GM12878 (cell line): ENCODE data around the gene NMRK2.

Experiments used
- CTCF ChIP-seq, 3 experiments: IDR thresholded peaks in 2 of 3; conservative IDR thresholded peaks in 1 of 3; 2 replicates each; pipeline ENCODE4 v1.5.1; 2011; ENCODE audit warnings: low read depth in 3 of 3, low read length in 3 of 3, mild to moderate bottlenecking in 3 of 3, control low read depth in 2 of 3, moderate library complexity in 2 of 3, inconsistent platforms in 1 of 3, mixed read lengths in 1 of 3; ENCODE audit not compliant: control insufficient read depth in 2 of 3, insufficient read depth in 1 of 3; ENCODE audit errors: extremely low read depth in 1 of 3
- FOXM1 ChIP-seq: IDR thresholded peaks from 2 replicates; pipeline ENCODE4 v1.6.1; 2012; ENCODE audit warnings: low read depth, mild to moderate bottlenecking, inconsistent platforms, low read length, moderate library complexity
- NBN ChIP-seq: fragments of 450-650 bp; IDR thresholded peaks from 2 replicates; pipeline ENCODE4 v1.6.1; 2016
- NR2C2 ChIP-seq: IDR thresholded peaks from 2 replicates; pipeline ENCODE4 v1.6.1; 2011; ENCODE audit warnings: borderline replicate concordance, low read depth; ENCODE audit not compliant: control insufficient read depth, insufficient read length
- POLR2AphosphoS5 ChIP-seq: IDR thresholded peaks from 2 replicates; pipeline ENCODE4 v1.6.1; 2011; ENCODE audit warnings: mild to moderate bottlenecking, low read length, inconsistent platforms
- RAD21 ChIP-seq: IDR thresholded peaks from 2 replicates; pipeline ENCODE4 v1.6.1; 2011; ENCODE audit warnings: mild to moderate bottlenecking, low read depth, low read length, moderate library complexity; ENCODE audit not compliant: insufficient read depth
- SKIL ChIP-seq: fragments of 450-650 bp; IDR thresholded peaks from 2 replicates; pipeline ENCODE4 v1.6.1; 2017; ENCODE audit warnings: mild to moderate bottlenecking, low read depth, inconsistent platforms; ENCODE audit not compliant: poor library complexity, severe bottlenecking
- SP1 ChIP-seq: IDR thresholded peaks from one replicate; pipeline ENCODE4 v1.6.1; 2011; ENCODE audit warnings: low read depth, low read length
- SREBF1 ChIP-seq: IDR thresholded peaks from 2 replicates; pipeline ENCODE4 v1.6.1; 2012; ENCODE audit warnings: mild to moderate bottlenecking, low read length
- SREBF2 ChIP-seq: IDR thresholded peaks from 2 replicates; pipeline ENCODE4 v1.6.1; 2012; ENCODE audit warnings: mild to moderate bottlenecking, low read length
- ZBTB33 ChIP-seq: fragments of 450-650 bp; IDR thresholded peaks from 2 replicates; pipeline ENCODE4 v1.6.1; 2017; ENCODE audit warnings: mild to moderate bottlenecking
- ZNF274 ChIP-seq: IDR thresholded peaks from one replicate; pipeline ENCODE4 v1.8.0; 2011; ENCODE audit not compliant: insufficient read length, insufficient read depth

GRCh38 chr19:3969435-3970312 lies 36.8 kb downstream of the NMRK2 start:
- TF ChIP-seq SREBF1 (no peak), CTCF (IDR thresholded peaks at IDR 0.05 in 2 of 3, conservative IDR thresholded peaks at IDR 0.05 in 1 of 3; ENCODE audit: control insufficient read depth in 2 of 3, extremely low read depth in 1 of 3, insufficient read depth in 1 of 3, low read depth in 3 of 3, low read length in 3 of 3) (no peak), ZNF274 (no peak), FOXM1 (no peak), SP1 (no peak), SKIL (no peak), SREBF2 (no peak), RAD21 (no peak), ZBTB33 (no peak), POLR2AphosphoS5 (no peak), NBN (no peak), NR2C2 (no peak)
